ENCODE measurements around the gene CDS1. TPM values are rescaled to one million over a fixed set of nuclear protein-coding genes. Genes with fewer than 3 reads are reported as not detected.

CDS1 gene
- total RNA-seq, 2 donors from 2014 or later, result 0.27 to 0.63 TPM

DNA sequence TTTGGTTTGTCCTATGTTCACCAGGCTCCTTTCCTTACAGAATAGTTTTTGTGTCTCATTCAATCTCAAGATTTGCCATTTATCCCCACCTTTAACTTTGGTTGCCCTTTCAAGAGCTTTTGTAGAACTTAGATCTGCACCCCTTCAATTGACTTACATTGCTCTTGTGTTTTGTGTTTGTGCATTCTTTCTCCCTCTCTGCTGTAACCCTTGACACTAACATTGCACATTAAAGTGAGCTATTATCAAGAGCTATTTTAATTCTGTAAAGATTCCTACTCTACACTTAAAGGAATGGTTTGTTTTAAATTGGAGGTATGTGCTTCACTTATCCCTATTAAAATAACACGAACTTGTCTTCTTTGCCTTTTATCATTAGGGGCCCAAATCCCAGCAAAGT, 65.3 kb downstream of the CDS1 start:
- H3K9me3 ChIP-seq, result no peaks in the 10 kb centered on the region
- no peaks in the 10 kb centered on the region for H3K4me1 ChIP-seq (ENCODE audit: control insufficient read depth in 1 of 2, low read depth in 2 of 2)
- TF ChIP-seq, protein P1, sequence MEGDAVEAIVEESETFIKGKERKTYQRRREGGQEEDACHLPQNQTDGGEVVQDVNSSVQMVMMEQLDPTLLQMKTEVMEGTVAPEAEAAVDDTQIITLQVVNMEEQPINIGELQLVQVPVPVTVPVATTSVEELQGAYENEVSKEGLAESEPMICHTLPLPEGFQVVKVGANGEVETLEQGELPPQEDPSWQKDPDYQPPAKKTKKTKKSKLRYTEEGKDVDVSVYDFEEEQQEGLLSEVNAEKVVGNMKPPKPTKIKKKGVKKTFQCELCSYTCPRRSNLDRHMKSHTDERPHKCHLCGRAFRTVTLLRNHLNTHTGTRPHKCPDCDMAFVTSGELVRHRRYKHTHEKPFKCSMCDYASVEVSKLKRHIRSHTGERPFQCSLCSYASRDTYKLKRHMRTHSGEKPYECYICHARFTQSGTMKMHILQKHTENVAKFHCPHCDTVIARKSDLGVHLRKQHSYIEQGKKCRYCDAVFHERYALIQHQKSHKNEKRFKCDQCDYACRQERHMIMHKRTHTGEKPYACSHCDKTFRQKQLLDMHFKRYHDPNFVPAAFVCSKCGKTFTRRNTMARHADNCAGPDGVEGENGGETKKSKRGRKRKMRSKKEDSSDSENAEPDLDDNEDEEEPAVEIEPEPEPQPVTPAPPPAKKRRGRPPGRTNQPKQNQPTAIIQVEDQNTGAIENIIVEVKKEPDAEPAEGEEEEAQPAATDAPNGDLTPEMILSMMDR (IDR thresholded peaks at IDR 0.05), result no peak
- no peaks in the 10 kb centered on the region for H3K27me3 ChIP-seq (replicated peaks; ENCODE audit: insufficient read depth)
- no peak overlapping the region for H3K27ac ChIP-seq
- no peak overlapping the region for H3K4me3 ChIP-seq
- H3K36me3 ChIP-seq, result no peaks in the 10 kb centered on the region
- DNase-seq (ENCODE audit: low spot score) (no peak), ATAC-seq (ENCODE audit: insufficient number of reproducible peaks, low FRiP score, low read depth) (no peak)

DNA sequence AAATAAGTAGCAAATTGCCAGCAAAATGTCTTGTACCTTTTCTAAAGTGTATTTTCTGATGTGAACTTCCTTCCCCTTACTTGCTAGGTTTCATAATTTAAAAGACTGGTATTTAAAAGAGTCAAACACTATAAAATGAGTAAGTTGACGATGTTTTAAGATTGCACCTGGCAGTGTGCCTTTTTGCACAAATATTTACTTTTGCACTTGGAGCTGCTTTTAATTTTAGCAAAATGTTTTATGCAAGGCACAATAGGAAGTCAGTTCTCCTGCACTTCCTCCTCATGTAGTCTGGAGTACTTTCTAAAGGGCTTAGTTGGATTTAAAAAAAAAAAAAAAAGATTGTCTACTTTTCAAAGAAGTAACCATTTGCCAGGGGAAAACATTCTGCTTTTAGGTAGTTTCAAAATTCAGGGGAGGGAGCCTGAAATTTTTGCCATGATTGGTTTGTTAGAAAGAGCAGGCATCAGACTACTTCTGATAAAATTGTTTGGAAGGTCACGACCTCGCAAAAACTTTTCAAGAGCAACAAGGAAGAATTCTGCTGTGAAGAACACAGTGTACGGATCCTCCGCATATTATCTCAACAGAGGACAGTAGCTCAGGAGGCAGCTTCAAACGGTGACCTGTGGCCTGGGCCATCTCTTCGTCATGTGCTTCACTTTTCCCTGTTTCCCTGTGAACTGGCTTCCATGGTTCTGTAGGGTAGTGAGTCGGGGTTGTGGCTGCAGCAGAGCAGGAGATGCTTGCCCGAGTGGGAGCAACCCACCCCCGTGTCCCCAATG, 66.1 kb downstream of the CDS1 start:
- ATAC-seq (ENCODE audit: insufficient number of reproducible peaks, low FRiP score, low read depth) (no peak), DNase-seq (ENCODE audit: low spot score) (no peak)
- Histone ChIP-seq H3K27ac (no peak overlapping the region), H3K4me1 (ENCODE audit: control insufficient read depth in 1 of 2, low read depth in 2 of 2) (no peaks in the 10 kb centered on the region), H3K4me3 (no peak overlapping the region), H3K9me3 (no peaks in the 10 kb centered on the region), H3K36me3 (no peaks in the 10 kb centered on the region), H3K27me3 (replicated peaks; ENCODE audit: insufficient read depth) (no peaks in the 10 kb centered on the region)
- TF ChIP-seq, protein P1 (IDR thresholded peaks at IDR 0.05), result no peak

DNA sequence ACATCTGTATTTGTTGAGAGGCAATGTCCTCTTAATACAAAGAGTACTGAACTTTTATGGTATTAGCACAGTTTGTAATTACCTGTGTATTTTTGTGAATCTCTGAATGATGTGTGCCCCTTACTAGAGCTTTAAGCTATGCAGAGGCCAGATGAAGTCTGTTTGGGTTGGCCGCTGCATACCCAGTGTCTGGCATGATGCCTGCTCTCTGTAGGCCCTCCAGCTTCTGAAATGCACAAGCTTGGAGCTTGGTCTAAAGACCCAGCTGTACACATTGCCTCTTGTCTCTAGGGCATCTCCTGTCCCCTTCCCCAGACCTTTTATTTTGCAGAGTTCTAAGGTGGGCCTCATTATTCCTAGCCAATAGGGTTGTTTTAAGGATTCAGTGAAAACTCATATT, 68.6 kb downstream of the CDS1 start:
- Histone ChIP-seq H3K36me3 (no peaks in the 10 kb centered on the region), H3K4me1 (ENCODE audit: control insufficient read depth in 1 of 2, low read depth in 2 of 2) (no peaks in the 10 kb centered on the region), H3K27ac (no peak overlapping the region), H3K4me3 (no peak overlapping the region), H3K27me3 (replicated peaks; ENCODE audit: insufficient read depth) (no peaks in the 10 kb centered on the region), H3K9me3 (no peaks in the 10 kb centered on the region)
- TF ChIP-seq, protein P1 (IDR thresholded peaks at IDR 0.05), result no peak
- ATAC-seq (ENCODE audit: insufficient number of reproducible peaks, low FRiP score, low read depth) (no peak), DNase-seq (ENCODE audit: low spot score) (no peak)

DNA sequence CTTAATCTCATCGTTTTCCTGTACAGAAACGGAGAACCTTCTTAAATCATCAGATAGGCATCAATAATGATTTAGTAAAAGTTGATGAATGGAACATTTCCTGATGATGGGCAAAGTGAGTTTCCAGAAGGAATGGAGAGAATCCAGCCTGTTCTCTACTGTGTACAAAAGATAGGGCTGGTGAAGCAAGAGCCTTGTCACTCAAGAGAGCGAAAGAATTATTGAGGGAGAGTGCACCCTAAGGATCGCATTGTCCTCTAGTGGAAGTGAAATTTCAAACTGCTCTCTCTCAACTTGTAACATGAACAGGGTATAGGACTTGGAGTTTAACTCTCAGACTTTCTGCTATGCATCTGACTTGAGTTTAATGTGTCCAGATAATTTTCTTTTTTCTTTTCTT, 69.6 kb downstream of the CDS1 start:
- ATAC-seq (ENCODE audit: insufficient number of reproducible peaks, low FRiP score, low read depth) (no peak), DNase-seq (ENCODE audit: low spot score) (no peak)
- H3K36me3 ChIP-seq, result no peaks in the 10 kb centered on the region
- H3K27ac ChIP-seq, result no peak overlapping the region
- no peaks in the 10 kb centered on the region for H3K9me3 ChIP-seq
- TF ChIP-seq, protein P1 (IDR thresholded peaks at IDR 0.05), result no peak
- H3K27me3 ChIP-seq (replicated peaks; ENCODE audit: insufficient read depth), result no peaks in the 10 kb centered on the region
- H3K4me3 ChIP-seq, result no peak overlapping the region
- no peaks in the 10 kb centered on the region for H3K4me1 ChIP-seq (ENCODE audit: control insufficient read depth in 1 of 2, low read depth in 2 of 2)

DNA sequence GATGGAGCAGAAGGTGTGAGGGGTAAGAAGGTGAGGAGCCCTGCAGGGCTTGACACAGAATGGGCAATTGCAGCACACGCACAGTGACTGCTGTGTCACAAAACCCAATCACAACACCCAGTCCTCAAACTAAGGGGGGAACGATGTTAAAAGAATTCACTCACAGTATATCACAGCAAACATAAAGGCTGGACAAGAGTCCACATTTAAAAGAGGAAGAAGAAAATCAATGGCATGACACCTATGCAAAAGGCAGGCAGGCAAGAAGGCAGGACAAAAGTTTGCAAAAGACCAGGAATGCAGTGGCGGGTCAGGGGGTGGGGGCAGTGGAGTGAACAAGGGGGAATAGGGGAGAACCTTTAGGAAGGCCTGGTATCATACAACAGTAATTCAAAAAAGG, 77.7 kb downstream of the CDS1 start:
- no peak overlapping the region for H3K27ac ChIP-seq
- no peaks in the 10 kb centered on the region for H3K36me3 ChIP-seq
- no peaks in the 10 kb centered on the region for H3K9me3 ChIP-seq
- H3K4me1 ChIP-seq (ENCODE audit: control insufficient read depth in 1 of 2, low read depth in 2 of 2), result no peaks in the 10 kb centered on the region
- TF ChIP-seq, protein P1 (IDR thresholded peaks at IDR 0.05), result no peak
- no peak overlapping the region for H3K4me3 ChIP-seq
- H3K27me3 ChIP-seq (replicated peaks; ENCODE audit: insufficient read depth), result no peaks in the 10 kb centered on the region
- ATAC-seq (ENCODE audit: insufficient number of reproducible peaks, low FRiP score, low read depth) (no peak), DNase-seq (ENCODE audit: low spot score) (no peak)

Measured in thoracic aorta (tissue), 2 donors.